ENCODE results near the gene CECR2.

Gene CECR2
- 0.05 to 0.61 reads per million in 2 donors for total RNA-seq

GRCh38 chr22:17369439-17370025 lies at the start of gene CECR2:
TSS of gene CECR2 (plus strand) at chr22:17369460. CDS start at chr22:17369784, 324 bp downstream.
- DNase-seq: no peak

- no peak for DNase-seq
These were observed 49.7 kb upstream of the CECR2 start for GRCh38 chr22:17319546-17319945.

GRCh38 chr22:17322511-17322910 lies 46.7 kb upstream of the CECR2 start:
- DNase-seq: no peak

- no peak for DNase-seq
These were observed 37.6 kb upstream of the CECR2 start for GRCh38 chr22:17331690-17332089.

- DNase-seq: no peak
These were observed 37.0 kb upstream of the CECR2 start for GRCh38 chr22:17332109-17332800.

- DNase-seq: no peak
These were observed 35.2 kb upstream of the CECR2 start for GRCh38 chr22:17334059-17334458.

GRCh38 chr22:17334983-17335382 lies 34.3 kb upstream of the CECR2 start:
- no peak for DNase-seq

- no peak for DNase-seq
These were observed 33.2 kb upstream of the CECR2 start for GRCh38 chr22:17336061-17336460.

GRCh38 chr22:17337639-17338038 lies 31.6 kb upstream of the CECR2 start:
- no peak for DNase-seq

- DNase-seq: no peak
These were observed 30.1 kb upstream of the CECR2 start for GRCh38 chr22:17339095-17339693.

- no peak for DNase-seq
These were observed 26.9 kb upstream of the CECR2 start for GRCh38 chr22:17342361-17342760.

GRCh38 chr22:17343766-17344165 lies 25.5 kb upstream of the CECR2 start:
- no peak for DNase-seq

GRCh38 chr22:17346578-17346977 lies 22.7 kb upstream of the CECR2 start:
- no peak for DNase-seq

GRCh38 chr22:17347724-17348123 lies 21.5 kb upstream of the CECR2 start:
- no peak for DNase-seq

- DNase-seq: no peak
These were observed 20.7 kb upstream of the CECR2 start for GRCh38 chr22:17348464-17349103.

- DNase-seq: no peak
These were observed 20.1 kb upstream of the CECR2 start for GRCh38 chr22:17349172-17349571.

- DNase-seq: no peak
These were observed 19.0 kb upstream of the CECR2 start for GRCh38 chr22:17350292-17350691.

- DNase-seq: no peak
These were observed 16.5 kb upstream of the CECR2 start for GRCh38 chr22:17352798-17353197.

- no peak for DNase-seq
These were observed 11.6 kb upstream of the CECR2 start for GRCh38 chr22:17357688-17358087.

GRCh38 chr22:17358415-17358814 lies 10.8 kb upstream of the CECR2 start:
- DNase-seq: no peak

GRCh38 chr22:17359501-17359900 lies 9.8 kb upstream of the CECR2 start:
- no peak for DNase-seq

GRCh38 chr22:17366329-17366728 lies 2.9 kb upstream of the CECR2 start:
- no peak for DNase-seq

GRCh38 chr22:17366830-17367229 lies 2.4 kb upstream of the CECR2 start:
- no peak for DNase-seq

- DNase-seq: no peak
These were observed 1.1 kb upstream of the CECR2 start for GRCh38 chr22:17368144-17368543.
